Panc1 (cell line): Measurements from ENCODE around the gene AP5B1. TPM values are rescaled to one million over a fixed set of nuclear protein-coding genes. Genes with fewer than 3 reads are reported as not detected.

ENCODE experiments used
- ATAC-seq: fragments of 200-7000 bp; cut with Tn5 transposase; 2 replicates; pipeline ENCODE4 v1.9.1; 2020; ENCODE audit warnings: mild to moderate bottlenecking, moderate library complexity
- BruUV-seq: library from RNA; stranded (reverse); fragments of 400-500 nt; replicated peaks from 2 replicates; lab custom pipeline; 2021; lab: Mats Ljungman, UMichigan
- CTCF ChIA-PET: fragments of 300-600 bp; sonication (Branson Sonifier 250); formaldehyde crosslinking; loops from one replicate; lab custom pipeline; 2022; ENCODE audit warnings: antibody characterized with exemption; lab: Charles Lee
- POLR2A ChIA-PET: fragments of 300-600 bp; sonication (Branson Sonifier 250); formaldehyde crosslinking; loops from one replicate; lab custom pipeline; 2022; ENCODE audit warnings: antibody characterized with exemption; lab: Charles Lee
- DNase-seq: peaks from one replicate; pipeline ENCODE4 v3.0.0-alpha.2; 2010; ENCODE audit warnings: low read depth, low spot score
- H3K27ac ChIP-seq: 2 replicates; pipeline ENCODE4 v1.5.1; 2011; ENCODE audit warnings: mild to moderate bottlenecking, low read length, inconsistent platforms
- H3K27me3 ChIP-seq: fragments of 200-500 bp; sonication (Bioruptor generic); 2 replicates; pipeline ENCODE4 v1.6.0; 2014; ENCODE audit warnings: low read length, inconsistent platforms; ENCODE audit not compliant: control insufficient read depth, insufficient read depth
- H3K36me3 ChIP-seq: fragments of 200-500 bp; sonication (Bioruptor generic); 2 replicates; pipeline ENCODE4 v1.5.1; 2014; ENCODE audit warnings: inconsistent platforms, mild to moderate bottlenecking, low read length, moderate library complexity; ENCODE audit not compliant: control insufficient read depth, insufficient read depth
- H3K4me1 ChIP-seq: 2 replicates; pipeline ENCODE4 v1.5.1; 2011; ENCODE audit warnings: inconsistent platforms, mild to moderate bottlenecking, low read length, moderate library complexity; ENCODE audit not compliant: control insufficient read depth, insufficient read depth
- H3K4me3 ChIP-seq, 2 experiments: 2 replicates each; pipeline ENCODE4 v1.5.1; 2011 to 2012; ENCODE audit warnings: low read depth in 2 of 2, low read length in 2 of 2, mild to moderate bottlenecking in 2 of 2, inconsistent platforms in 1 of 2, moderate library complexity in 1 of 2
- H3K9me3 ChIP-seq: fragments of 200-500 bp; sonication (Bioruptor generic); 2 replicates; pipeline ENCODE4 v1.5.1; 2014; ENCODE audit warnings: low read depth, mild to moderate bottlenecking, inconsistent platforms, low read length, moderate library complexity; ENCODE audit not compliant: control insufficient read depth, insufficient read depth
- CTCF ChIP-seq: fragments of 450-650 bp; IDR thresholded peaks from 2 replicates; pipeline ENCODE4 v1.5.1; 2017; ENCODE audit warnings: mild to moderate bottlenecking
- POLR2AphosphoS5 ChIP-seq: IDR thresholded peaks from 2 replicates; pipeline ENCODE4 v1.6.1; 2012; ENCODE audit warnings: mild to moderate bottlenecking, low read depth, low read length, moderate library complexity
- REST ChIP-seq, 2 experiments: IDR thresholded peaks; 2 replicates each; pipeline ENCODE4 v1.6.1; 2011 to 2012; ENCODE audit warnings: low read depth in 2 of 2, control low read depth in 1 of 2, low read length in 1 of 2, mild to moderate bottlenecking in 1 of 2, moderate library complexity in 1 of 2; ENCODE audit not compliant: insufficient read depth in 1 of 2
- SIN3A ChIP-seq: IDR thresholded peaks from 2 replicates; pipeline ENCODE4 v1.6.1; 2012; ENCODE audit warnings: low read depth, mild to moderate bottlenecking, low read length, moderate library complexity, borderline replicate concordance; ENCODE audit not compliant: insufficient read depth
- TCF7L2 ChIP-seq: IDR thresholded peaks from 2 replicates; pipeline ENCODE4 v1.6.1; 2011; ENCODE audit warnings: mild to moderate bottlenecking, low read depth, low read length, inconsistent platforms
- in situ Hi-C: cut with HindIII; loops from 2 replicates; pipeline ENCODE4 v1.10.0; 2016; ENCODE audit warnings: low sequenced_read_pairs, low pct_unique_long_range_greater_than_20kb
- intact Hi-C: fragments of 100-400 bp; cut with micrococcal nuclease; formaldehyde crosslinking; loops from one replicate; pipeline ENCODE4 v1.10.0; 2022; ENCODE audit not compliant: unreplicated experiment
- total RNA-seq: library from RNA; stranded (reverse); gene quantifications from one replicate; pipeline ENCODE4 v1.2.1, GENCODE V29; 2021; ENCODE audit not compliant: unreplicated experiment

Gene AP5B1
- total RNA-seq, 1 experiment from 2014 or later: 35.0 TPM

DNA sequence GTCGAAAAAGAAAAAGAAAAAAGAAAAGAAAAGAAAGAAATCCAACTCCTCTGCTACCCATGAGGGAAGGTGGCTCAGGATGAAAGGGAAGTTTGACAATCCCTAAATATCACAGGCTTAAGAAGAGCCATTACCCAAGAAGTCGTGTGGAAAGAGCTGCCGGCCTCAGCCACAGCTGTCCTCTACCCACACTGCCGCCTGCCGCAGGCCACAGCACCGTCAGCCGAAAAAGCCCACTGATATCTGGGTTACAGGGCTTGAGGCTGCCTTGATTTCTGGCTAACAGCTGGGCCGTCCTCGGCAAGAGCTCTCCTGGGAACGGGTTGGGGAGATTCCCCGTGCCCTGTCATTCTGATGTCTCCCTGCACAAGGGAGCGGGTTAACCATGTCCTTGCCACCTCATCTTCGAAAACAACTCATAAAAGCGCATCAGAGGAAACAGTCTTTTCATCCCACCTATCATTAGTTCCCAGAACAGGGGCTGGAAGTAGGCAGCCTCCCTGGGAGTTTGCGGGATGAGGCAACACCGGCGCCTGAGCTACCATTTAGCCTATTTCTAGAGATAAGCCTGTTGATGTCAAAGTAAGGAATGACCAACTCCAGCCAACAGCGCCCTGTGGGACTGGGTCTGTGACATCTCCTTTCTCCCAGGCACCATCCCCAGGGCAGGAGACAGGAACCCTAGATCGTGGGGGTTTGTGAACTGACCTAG, 31.1 kb upstream of the AP5B1 start:
- intact Hi-C loops: no loop called here
- Histone ChIP-seq H3K4me1 (0 out of 2 replicates have a peak, but pooled peaks cover 3% of the 10 kb centered on the region), H3K27me3 (no peaks in the 10 kb centered on the region), H3K36me3 (no peaks in the 10 kb centered on the region), H3K9me3 (no peaks in the 10 kb centered on the region), H3K4me3 (no peak overlapping the region), H3K27ac (no peak overlapping the region)
- ATAC-seq (0 out of 2 replicates have a peak, but pooled peaks have one; percentile 7), DNase-seq (no peak)
- no TSS peak for BruUV-seq
- CTCF ChIA-PET: interaction anchor here (2.3 kb wide), 1 partner anchor 67 kb away, joined by 15 read pairs; no protein-coding TSS in a partner anchor
- in situ Hi-C loops: loop anchor here (5.0 kb wide), 1 partner anchor 50 kb away; no protein-coding TSS in a partner anchor
- POLR2A ChIA-PET: interaction anchor here (0.7 kb wide), 1 partner anchor 22 kb away, joined by 15 read pairs; no protein-coding TSS in a partner anchor
- TF ChIP-seq CTCF (no peak), REST (IDR thresholded peaks at IDR 0.05; ENCODE audit: insufficient read depth in 1 of 2, low read depth in 2 of 2, low read length in 1 of 2) (no peak), TCF7L2 (no peak), SIN3A (no peak), POLR2AphosphoS5 (no peak)

DNA sequence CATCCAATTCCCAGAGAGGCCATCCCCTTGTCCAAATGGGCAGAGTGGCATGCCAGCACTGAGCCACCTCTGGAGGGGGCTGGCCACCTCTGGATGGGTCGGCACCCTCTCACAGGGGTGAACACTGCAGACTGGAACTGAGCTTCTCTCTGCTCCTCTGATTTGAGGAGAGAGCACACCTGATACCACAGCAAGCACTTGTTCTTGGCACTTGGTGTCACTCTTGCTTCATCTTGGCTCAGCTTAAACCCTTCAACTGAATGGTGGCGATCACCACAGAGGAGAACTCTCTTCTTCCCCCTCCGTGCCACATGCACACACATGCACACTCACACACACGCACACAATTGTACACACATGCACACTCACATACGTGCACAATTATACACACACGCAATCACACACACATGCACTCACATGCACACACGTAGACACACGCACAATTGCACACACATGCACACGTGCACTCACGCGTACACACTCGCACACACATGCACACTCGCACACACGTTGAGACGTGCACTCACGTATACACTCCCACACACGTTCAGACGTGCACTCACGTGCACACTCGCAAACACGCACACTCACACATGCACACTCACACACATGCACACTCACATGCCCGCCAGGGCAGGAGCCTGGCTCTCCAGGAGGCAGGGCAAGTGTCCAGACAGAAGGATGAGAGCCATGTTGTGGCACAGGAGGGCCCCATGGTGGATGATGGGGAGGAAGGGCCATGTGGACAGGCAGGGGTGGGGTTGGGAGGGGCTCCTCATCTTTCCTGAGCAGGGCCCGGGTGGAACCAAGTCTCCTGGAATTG, 29.5 kb upstream of the AP5B1 start:
- ATAC-seq (peak; percentile 55), DNase-seq (no peak)
- Histone ChIP-seq H3K9me3 (no peaks in the 10 kb centered on the region), H3K4me3 (no peak overlapping the region), H3K4me1 (no peaks in the 10 kb centered on the region), H3K27me3 (no peaks in the 10 kb centered on the region), H3K36me3 (no peaks in the 10 kb centered on the region), H3K27ac (no peak overlapping the region)
- BruUV-seq: no TSS peak
- in situ Hi-C loops (loop anchor here (5.0 kb wide), 1 partner anchor 48 kb away; no protein-coding TSS in a partner anchor), intact Hi-C loops (no loop called here)
- POLR2A ChIA-PET: no interaction called here
- CTCF ChIA-PET: interaction anchor here (0.5 to 0.7 kb wide), 2 partner anchors 78 to 450 kb away, joined by 3 to 6 read pairs; partner anchors contain the start of gene FIBP
- TF ChIP-seq CTCF (no peak), TCF7L2 (no peak)
